ENCODE measurements around the gene KRT6C.

DNA sequence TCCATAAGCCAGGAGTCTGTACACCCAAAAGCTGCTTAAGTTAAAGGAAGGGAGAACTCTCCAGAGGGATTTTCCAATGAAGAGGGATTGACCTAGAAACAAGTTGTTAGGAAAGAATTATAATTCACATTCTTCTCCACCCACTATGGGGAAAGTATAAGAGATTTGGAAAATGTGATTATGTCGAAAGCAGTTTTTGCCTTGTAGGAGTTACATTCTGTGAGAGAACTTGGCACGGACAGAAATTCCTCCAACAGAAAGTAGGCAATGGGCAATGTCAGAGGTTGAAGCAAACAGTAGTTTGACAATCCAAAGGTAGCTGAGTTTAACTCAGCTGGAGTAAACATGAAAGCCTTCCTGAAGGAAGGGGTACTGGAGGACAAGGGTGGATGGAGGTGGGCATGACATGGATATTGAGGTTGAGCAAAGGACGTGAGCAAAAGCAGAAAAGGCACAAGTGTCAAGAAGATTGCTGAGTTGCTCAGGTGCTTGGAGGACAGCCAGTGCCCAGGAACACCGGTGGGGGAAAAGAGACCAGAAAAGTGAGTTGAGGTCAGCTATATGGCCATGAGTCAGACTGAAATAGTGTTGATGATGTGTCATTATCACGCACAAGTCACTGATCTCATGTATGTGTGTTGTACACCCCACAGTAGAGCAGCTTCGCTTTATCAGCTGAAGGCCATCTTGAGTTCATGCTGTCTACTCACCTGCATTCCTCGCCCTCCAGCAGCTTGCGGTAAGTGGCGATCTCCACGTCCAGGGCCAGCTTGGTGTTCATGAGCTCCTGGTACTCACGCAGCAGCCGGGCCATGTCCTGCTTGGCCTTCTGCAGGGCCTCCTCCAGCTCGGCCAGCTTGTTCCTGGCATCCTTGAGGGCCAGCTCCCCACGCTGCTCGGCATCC is 42.6 kb upstream of the KRT6C start:
- TF ChIP-seq POLR2A (IDR thresholded peaks at IDR 0.05), result no peak
- TF ChIP-seq, protein P1, sequence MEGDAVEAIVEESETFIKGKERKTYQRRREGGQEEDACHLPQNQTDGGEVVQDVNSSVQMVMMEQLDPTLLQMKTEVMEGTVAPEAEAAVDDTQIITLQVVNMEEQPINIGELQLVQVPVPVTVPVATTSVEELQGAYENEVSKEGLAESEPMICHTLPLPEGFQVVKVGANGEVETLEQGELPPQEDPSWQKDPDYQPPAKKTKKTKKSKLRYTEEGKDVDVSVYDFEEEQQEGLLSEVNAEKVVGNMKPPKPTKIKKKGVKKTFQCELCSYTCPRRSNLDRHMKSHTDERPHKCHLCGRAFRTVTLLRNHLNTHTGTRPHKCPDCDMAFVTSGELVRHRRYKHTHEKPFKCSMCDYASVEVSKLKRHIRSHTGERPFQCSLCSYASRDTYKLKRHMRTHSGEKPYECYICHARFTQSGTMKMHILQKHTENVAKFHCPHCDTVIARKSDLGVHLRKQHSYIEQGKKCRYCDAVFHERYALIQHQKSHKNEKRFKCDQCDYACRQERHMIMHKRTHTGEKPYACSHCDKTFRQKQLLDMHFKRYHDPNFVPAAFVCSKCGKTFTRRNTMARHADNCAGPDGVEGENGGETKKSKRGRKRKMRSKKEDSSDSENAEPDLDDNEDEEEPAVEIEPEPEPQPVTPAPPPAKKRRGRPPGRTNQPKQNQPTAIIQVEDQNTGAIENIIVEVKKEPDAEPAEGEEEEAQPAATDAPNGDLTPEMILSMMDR (IDR thresholded peaks at IDR 0.05), result no peak

All from right lobe of liver (tissue), 4 donors.